A673 (cell line): ENCODE measurements around the gene KCNC1. TPM values are rescaled to one million over a fixed set of nuclear protein-coding genes. Genes with fewer than 3 reads are reported as not detected.

Experiments used
- BruUV-seq: library from RNA; stranded (reverse); fragments of 400-500 nt; replicated peaks from 2 replicates; lab custom pipeline; 2021; lab: Mats Ljungman, UMichigan
- CTCF ChIA-PET: fragments of 300-600 bp; sonication (Branson Sonifier 250); formaldehyde crosslinking; loops from one replicate; lab custom pipeline; 2022; ENCODE audit warnings: antibody characterized with exemption; lab: Charles Lee
- POLR2A ChIA-PET: fragments of 300-600 bp; sonication (Branson Sonifier 250); formaldehyde crosslinking; loops from one replicate; lab custom pipeline; 2022; ENCODE audit warnings: antibody characterized with exemption; ENCODE audit not compliant: low non-redundant PET; lab: Charles Lee
- DNase-seq: peaks from one replicate; pipeline ENCODE4 v3.0.0-alpha.2; 2015; ENCODE audit warnings: low spot score
- H3K27ac ChIP-seq: fragments of 200-600 bp; sonication (generic); 2 replicates; pipeline ENCODE4 v1.5.1; 2016; ENCODE audit warnings: mixed run types, low read depth, mild to moderate bottlenecking, mixed read lengths, antibody characterized with exemption, low read length; ENCODE audit not compliant: poor library complexity, severe bottlenecking
- H3K27me3 ChIP-seq: fragments of 200-600 bp; sonication (generic); replicated peaks from 2 replicates; pipeline ENCODE4 v1.6.1; 2017; ENCODE audit warnings: mixed run types, low read depth, mild to moderate bottlenecking, mixed read lengths, antibody characterized with exemption, low read length; ENCODE audit not compliant: insufficient read depth, poor library complexity
- H3K36me3 ChIP-seq: fragments of 200-600 bp; sonication (generic); 2 replicates; pipeline ENCODE4 v1.6.1; 2016; ENCODE audit warnings: mixed run types, mild to moderate bottlenecking, mixed read lengths, antibody characterized with exemption, low read length; ENCODE audit not compliant: insufficient read depth, poor library complexity, severe bottlenecking
- H3K4me1 ChIP-seq: fragments of 200-600 bp; sonication (generic); 2 replicates; pipeline ENCODE4 v1.6.1; 2017; ENCODE audit warnings: mixed run types, mild to moderate bottlenecking, mixed read lengths, antibody characterized with exemption, low read length; ENCODE audit not compliant: insufficient read depth, poor library complexity, severe bottlenecking
- H3K4me3 ChIP-seq: fragments of 200-600 bp; sonication (generic); 2 replicates; pipeline ENCODE4 v1.5.1; 2016; ENCODE audit warnings: low read depth, mixed run types, mild to moderate bottlenecking, mixed read lengths, low read length; ENCODE audit not compliant: poor library complexity, severe bottlenecking
- H3K9me3 ChIP-seq: fragments of 200-600 bp; sonication (generic); 2 replicates; pipeline ENCODE4 v1.6.1; 2016; ENCODE audit warnings: mixed run types, low read depth, mild to moderate bottlenecking, mixed read lengths, antibody characterized with exemption, low read length; ENCODE audit not compliant: poor library complexity, severe bottlenecking
- EZH2 ChIP-seq: fragments of 200-600 bp; sonication (generic); IDR thresholded peaks from 2 replicates; pipeline ENCODE4 v1.6.1; 2017; ENCODE audit warnings: borderline replicate concordance, low read depth, mild to moderate bottlenecking, mixed read lengths, antibody characterized with exemption, low read length; ENCODE audit not compliant: poor library complexity, severe bottlenecking
- intact Hi-C: fragments of 100-400 bp; cut with micrococcal nuclease; formaldehyde crosslinking; loops from one replicate; pipeline ENCODE4 v1.10.0; 2022; ENCODE audit not compliant: unreplicated experiment
- total RNA-seq: library from RNA; stranded (reverse); gene quantifications from 2 replicates; pipeline ENCODE4 v1.2.3, GENCODE V29; 2021
- TF ChIP-seq, protein P1 (sequence below): fragments of 300-800, 200-600 bp; sonication (generic); conservative IDR thresholded peaks from 2 replicates; pipeline ENCODE4 v1.5.1; 2017; ENCODE audit warnings: low read depth, mild to moderate bottlenecking, antibody characterized with exemption, low read length, moderate library complexity, mixed read lengths

KCNC1 gene
- total RNA-seq, 1 experiment from 2014 or later = 0.09 TPM

DNA sequence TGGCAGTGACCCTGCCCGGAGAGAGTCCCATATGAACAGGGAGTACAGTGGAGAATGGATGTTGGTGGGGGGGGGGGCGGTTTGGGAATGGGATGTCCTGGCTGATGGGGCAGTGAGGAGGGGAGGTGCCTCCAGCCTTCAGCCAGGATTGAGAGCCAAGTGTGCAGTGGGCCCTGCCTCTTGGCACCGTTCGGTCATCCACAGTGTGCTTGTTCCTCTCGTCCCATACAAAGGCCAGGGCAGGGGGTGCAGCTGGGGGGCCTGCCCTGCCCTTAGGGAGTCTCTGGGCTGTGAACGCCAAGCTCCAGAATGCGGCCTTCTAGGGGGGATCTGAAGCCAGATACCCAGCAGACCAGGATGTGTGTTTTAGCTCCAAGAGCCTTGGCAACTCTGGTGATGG lies 34.0 kb downstream of the KCNC1 start:
- DNase-seq = no peak
- CTCF ChIA-PET = no interaction called here
- no peaks in the 10 kb centered on the region for H3K36me3 ChIP-seq
- H3K4me3 ChIP-seq = no peak overlapping the region
- no peaks in the 10 kb centered on the region for H3K9me3 ChIP-seq
- POLR2A ChIA-PET = no interaction called here
- H3K27ac ChIP-seq = no peak overlapping the region
- no peaks in the 10 kb centered on the region for H3K27me3 ChIP-seq
- intact Hi-C loops = loop anchor here (5.0 kb wide), 1 partner anchor 74 kb away; no protein-coding TSS in a partner anchor
- TF ChIP-seq, protein P1, sequence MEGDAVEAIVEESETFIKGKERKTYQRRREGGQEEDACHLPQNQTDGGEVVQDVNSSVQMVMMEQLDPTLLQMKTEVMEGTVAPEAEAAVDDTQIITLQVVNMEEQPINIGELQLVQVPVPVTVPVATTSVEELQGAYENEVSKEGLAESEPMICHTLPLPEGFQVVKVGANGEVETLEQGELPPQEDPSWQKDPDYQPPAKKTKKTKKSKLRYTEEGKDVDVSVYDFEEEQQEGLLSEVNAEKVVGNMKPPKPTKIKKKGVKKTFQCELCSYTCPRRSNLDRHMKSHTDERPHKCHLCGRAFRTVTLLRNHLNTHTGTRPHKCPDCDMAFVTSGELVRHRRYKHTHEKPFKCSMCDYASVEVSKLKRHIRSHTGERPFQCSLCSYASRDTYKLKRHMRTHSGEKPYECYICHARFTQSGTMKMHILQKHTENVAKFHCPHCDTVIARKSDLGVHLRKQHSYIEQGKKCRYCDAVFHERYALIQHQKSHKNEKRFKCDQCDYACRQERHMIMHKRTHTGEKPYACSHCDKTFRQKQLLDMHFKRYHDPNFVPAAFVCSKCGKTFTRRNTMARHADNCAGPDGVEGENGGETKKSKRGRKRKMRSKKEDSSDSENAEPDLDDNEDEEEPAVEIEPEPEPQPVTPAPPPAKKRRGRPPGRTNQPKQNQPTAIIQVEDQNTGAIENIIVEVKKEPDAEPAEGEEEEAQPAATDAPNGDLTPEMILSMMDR = no peak
- TF ChIP-seq EZH2 = no peak
- H3K4me1 ChIP-seq = no peaks in the 10 kb centered on the region
- no TSS peak for BruUV-seq

DNA sequence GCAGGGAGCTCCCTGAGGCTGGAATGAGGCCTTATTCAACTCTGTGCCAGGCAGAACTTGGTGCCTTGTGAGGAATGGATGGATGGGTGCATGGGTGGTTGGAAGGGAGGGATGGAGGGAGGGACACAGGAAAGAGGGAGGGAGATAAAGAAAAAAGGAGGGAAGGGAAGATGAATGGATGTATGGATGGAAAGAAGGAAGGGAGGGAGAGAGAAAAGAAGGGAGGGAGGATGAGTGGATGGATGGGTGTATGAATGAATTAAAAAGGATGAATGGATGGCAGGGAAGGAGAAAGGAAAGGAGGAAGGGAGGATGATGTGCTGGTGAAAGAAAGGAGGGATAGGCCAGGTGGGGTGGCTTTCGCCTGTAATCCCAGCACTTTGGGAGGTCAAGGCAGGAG lies 34.6 kb downstream of the KCNC1 start:
- no peaks in the 10 kb centered on the region for H3K9me3 ChIP-seq
- POLR2A ChIA-PET = no interaction called here
- CTCF ChIA-PET = no interaction called here
- H3K36me3 ChIP-seq = no peaks in the 10 kb centered on the region
- DNase-seq = no peak
- no peak overlapping the region for H3K27ac ChIP-seq
- TF ChIP-seq, protein P1 = no peak
- TF ChIP-seq EZH2 = no peak
- no peak overlapping the region for H3K4me3 ChIP-seq
- intact Hi-C loops = loop anchor here (5.0 kb wide), 1 partner anchor 73 kb away; no protein-coding TSS in a partner anchor
- BruUV-seq = no TSS peak
- H3K27me3 ChIP-seq = no peaks in the 10 kb centered on the region
- no peaks in the 10 kb centered on the region for H3K4me1 ChIP-seq

DNA sequence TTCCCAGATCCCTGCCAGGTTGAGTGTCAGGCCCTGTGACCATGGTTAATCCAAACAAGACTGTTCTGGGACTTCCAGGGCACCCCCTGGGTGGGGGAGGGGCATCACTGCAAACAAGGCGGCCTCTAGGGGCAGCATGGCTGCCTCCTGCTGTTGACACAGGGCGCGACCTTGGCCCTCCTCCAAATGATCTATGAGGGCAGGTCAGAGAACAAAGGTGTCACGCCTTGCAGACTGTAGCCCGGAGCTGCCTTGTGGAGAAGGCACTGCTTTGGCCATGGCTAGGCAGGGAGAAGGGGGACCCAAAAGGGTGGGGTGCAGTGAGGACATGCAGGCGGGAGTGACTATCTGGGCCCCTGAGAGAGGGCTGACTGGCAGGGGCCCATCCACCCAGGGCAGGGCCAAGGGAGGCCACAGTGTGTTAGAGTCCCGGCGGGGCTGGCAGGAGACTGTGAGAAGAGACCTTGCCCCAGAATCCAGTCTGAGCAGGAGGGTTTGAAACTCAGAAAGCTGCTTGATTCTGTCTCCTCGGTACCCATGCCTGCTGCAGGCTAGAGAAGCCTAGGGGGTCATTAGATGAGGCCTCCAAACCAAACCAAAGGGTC lies 35.6 kb downstream of the KCNC1 start:
- intact Hi-C loops = no loop called here
- POLR2A ChIA-PET = no interaction called here

More for the DNA sequence above, 35.6 kb downstream of the KCNC1 start:
- DNase-seq = no peak
- H3K4me3 ChIP-seq = no peak overlapping the region
- TF ChIP-seq, protein P1 = no peak
- TF ChIP-seq EZH2 = no peak
- CTCF ChIA-PET = no interaction called here
- H3K27me3 ChIP-seq = no peaks in the 10 kb centered on the region
- no peaks in the 10 kb centered on the region for H3K9me3 ChIP-seq
- no TSS peak for BruUV-seq
- H3K4me1 ChIP-seq = no peaks in the 10 kb centered on the region
- no peaks in the 10 kb centered on the region for H3K36me3 ChIP-seq
- no peak overlapping the region for H3K27ac ChIP-seq
